GM18498 (cell line): Measurements from ENCODE around the gene ADM2.

Source experiments
- ATAC-seq: cut with Tn5 transposase; IDR thresholded peaks from one replicate; pipeline ENCODE4 v1.9.1; 2021; ENCODE audit warnings: mild to moderate bottlenecking, moderate library complexity; ENCODE audit not compliant: unreplicated experiment

ADM2 gene

DNA sequence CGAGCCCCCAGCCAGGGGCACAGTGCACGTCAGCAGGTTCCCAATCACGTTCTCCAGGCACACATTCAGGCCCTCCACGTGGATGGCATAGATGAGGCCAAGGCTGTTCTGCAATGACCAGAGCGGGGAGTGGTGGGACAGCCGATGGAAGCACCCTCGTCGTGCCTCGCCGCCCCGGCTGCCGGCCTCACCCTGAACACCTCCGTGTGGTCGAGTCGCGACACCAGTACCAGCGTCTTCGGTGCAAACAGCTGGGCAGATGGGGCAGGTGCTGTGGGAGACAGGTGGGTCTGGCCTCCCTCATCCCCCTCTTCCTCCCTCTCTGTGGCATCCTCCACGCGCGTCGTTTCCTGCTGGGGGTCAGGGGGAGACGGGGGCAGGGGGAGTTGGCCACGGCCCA is 14.0 kb upstream of the ADM2 start:
- ATAC-seq = no peak

- no peak for ATAC-seq
These were observed 13.4 kb upstream of the ADM2 start for GRCh38 chr22:50467773-50468440.

DNA sequence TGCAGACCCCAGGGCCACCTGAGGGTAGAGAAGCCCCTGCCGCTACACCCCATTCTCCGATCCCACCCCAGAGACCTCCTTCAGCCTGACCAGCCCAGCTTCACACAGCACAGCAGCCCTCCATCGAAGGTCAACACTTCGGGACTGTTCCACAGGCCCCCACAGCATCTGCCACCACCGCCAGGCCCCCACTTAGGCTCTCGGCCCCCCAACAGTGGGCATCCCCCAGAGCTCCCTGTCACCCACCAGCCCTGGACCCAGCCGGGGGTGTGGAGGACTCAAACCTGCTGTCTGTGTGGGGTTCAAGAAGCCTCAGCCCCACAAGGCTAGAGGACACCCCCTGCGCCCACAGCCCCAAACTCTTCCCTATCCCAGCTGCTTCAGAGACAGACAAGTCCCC is 12.7 kb upstream of the ADM2 start:
- ATAC-seq = no peak

GRCh38 chr22:50469377-50470305 is 11.7 kb upstream of the ADM2 start:
- ATAC-seq = peak; percentile 67

DNA sequence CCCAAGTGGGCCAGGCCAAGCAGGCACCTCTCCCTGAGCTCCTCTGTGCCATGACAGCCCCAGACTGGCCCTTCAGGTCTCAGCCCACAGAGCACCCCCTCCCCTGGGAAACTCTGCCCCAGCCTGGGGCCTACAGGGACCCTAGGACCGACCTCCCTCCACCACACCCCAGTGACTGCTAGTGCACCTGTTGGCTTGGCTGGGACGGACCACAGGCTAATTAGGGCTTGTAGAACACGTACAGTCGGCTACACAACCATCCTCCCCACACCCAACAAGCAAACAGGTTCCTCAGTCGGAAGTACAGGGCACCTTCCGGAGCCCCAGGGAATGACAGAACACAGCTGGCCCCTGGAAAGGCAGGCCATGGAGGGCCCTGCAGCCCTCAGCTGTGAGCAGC is 10.9 kb upstream of the ADM2 start:
- ATAC-seq = no peak

GRCh38 chr22:50471197-50471847 is 10.0 kb upstream of the ADM2 start:
- ATAC-seq = no peak

- ATAC-seq = no peak
These were observed 9.4 kb upstream of the ADM2 start for GRCh38 chr22:50471962-50472361.

DNA sequence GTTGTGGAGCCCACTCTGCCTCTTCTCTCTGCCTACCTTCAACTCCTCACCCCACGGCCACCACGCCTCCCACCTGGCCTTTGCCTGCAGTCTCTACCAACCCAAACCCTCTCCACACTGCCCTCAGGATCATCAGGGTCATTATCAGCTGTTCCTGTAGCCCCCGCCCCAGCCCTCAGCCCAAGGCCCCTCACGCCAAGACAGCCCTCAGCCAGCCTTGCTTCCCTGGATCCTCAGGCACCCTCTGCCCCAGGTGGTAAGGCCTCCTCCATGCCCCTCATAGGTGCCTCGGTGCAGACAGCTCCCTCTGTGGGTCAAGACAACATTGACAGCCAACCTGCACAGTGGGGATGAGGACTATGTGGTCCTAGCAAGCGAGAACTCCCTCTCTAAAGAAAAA is 8.3 kb upstream of the ADM2 start:
- ATAC-seq = no peak

DNA sequence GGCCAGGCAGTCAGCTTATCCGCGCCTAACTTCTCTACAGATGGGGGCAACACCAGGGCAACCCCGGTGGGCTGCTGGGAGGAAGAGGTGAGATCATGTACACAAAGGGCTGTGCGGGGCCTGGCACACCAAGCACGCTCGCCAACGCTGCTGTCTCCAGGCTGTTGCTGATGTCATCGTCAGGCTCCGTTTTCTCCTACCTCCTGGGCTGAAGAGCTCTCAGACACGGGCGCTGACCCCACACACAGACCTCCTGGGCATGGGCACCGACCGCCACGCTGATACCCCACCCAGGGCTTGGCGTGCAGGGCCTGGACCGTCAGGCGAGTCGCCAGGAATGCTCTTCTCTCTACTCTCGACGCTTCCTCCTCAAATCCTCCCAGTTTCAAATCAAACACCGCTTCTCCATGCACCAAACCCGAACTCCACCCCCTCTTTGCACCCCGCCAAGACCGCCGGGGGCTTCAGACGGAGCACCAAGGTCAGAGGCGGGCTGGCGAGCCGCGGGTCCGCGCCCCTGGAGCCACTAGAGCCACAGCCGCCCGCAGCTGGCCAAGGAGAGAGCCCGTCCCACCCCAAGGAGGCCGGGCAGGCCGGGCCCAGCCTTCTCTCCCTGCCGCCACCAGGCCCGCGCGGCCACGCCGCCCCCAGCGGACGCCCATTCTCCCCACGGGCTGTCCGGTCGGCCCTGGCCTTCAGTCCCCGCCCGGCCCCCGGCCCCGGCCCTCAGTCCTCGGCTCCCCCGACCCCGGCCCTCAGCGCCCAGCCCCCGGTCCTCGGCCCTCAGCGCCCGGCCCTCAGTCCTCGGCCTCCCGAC is 7.3 kb upstream of the ADM2 start:
- no peak for ATAC-seq

DNA sequence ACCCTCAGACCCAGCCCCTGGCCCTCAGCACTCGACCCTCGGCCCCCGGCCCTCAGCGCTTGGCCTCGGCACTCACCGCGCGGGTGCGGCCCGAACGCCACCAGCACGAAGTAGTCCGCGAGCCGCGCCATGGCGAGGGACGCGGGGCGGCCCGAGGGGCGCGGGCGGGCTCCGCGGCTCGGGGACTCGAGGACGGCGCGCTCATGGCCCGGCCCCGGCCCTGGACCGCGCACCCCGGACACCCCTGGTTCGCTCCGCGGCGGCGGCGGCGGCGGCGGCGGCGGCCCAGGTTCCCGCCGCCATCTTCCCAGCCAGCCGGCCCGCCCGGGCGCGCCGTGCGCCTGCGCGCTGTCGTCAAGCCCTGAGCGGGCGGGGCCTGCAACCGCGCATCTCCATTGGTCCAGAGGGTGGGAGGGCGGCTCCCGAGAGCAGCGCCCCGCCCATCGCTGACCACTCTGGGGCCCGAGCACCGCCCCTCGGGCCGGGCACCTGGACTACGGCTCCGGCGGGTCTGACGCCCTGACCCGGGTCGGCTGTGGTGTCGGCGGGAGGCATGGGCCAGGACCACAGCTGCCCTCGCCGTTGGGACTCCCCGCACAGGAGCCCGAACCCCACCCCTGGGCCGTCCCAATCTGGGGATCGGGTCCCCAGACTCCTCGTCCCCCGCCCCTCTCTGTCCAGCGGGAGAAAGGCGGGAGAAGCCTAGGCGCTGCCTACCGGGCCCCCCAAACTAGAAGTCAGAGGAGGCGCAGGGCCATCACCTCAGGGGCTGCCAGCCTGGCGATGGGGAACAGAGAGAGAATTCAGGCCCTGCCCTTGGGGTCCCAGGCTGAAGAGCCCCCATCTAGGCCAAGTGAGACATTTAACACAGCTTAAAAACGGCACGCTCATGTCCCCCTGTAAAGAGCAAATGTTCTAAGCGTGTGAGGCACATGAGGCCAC is 6.4 kb upstream of the ADM2 start, which contains the start of gene SBF1:
TSS of gene SBF1 (minus strand) at position 326 of the 942 bp plus-strand sequence. CDS start at position 131, 195 bp downstream.
- peak; percentile 77 for ATAC-seq

- ATAC-seq = no peak
These were observed 5.7 kb upstream of the ADM2 start for GRCh38 chr22:50475652-50476002.

- ATAC-seq = no peak
These were observed 4.5 kb upstream of the ADM2 start for GRCh38 chr22:50476868-50477267.

DNA sequence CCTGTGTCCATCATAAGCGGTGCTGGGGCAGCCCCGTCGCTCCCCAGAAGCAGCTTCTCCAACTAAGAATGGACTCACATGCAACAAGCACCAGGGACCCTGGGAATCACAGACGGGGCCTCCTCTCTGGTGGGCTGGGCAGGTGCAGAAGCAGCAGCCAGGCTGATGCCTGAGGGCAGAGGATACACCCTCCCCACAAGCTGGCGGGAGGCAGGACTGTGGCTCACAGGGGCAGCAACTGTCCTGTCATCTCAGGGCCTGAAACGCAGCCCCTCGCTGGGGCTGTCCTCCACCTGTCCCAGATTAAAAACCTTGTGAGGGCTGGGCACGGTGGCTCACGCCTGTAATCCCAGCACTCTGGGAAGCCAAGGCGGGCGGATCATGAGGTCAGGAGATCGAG is 3.4 kb upstream of the ADM2 start:
- ATAC-seq = no peak

GRCh38 chr22:50479721-50480120 is 1.6 kb upstream of the ADM2 start:
- no peak for ATAC-seq

GRCh38 chr22:50481045-50481439 is 301 bp upstream of the ADM2 start:
- no peak for ATAC-seq

GRCh38 chr22:50482107-50483074 is 1.0 kb downstream of the ADM2 start:
- ATAC-seq = no peak

DNA sequence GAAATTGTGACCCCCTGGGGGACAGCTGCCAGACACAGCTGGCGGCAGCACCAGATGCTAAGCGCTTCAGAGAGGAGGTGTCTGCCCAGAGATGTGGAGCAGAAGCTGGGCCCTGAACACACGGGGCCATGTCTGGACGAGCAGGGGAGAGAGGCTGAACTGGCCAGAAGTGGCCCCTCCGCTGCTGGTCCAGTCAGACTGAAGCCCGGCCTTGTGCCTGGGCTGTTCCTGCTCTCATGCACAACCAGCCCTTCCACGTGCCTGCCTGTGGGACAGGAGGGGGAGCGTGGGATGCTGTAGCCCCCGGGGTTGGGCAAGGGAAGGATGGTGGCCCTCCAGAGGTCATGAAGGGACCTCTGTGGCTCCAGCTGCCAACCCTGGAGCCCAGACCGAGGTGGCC is 1.8 kb downstream of the ADM2 start:
- no peak for ATAC-seq

DNA sequence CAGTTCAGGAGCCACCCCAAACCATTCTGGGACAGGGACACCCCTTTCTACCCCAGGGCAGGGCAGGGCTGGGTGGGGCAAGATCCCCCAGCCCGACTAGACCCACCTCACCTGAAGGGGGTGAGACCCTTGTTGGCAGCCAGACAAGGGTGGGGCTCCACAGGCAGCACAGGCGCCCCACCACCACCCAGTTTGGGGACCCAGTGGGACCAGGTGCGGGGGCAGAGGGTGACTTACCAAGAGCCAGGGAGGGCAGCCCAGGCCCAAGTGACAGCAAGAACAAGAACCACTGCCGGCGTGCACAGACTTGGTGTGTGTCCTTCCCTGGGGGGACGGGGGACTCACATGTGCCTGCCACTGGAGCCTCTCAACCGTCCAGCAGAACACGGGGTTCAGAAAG is 2.2 kb downstream of the ADM2 start:
- no peak for ATAC-seq
